PC-3 (cell line): ENCODE results near the gene HOXB1. TPM values are rescaled to one million over a fixed set of nuclear protein-coding genes. Genes with fewer than 3 reads are reported as not detected.

ENCODE experiments used
- ATAC-seq: fragments of 200-7000 bp; cut with Tn5 transposase; 2 replicates; pipeline ENCODE4 v1.9.1; 2020; ENCODE audit warnings: mild to moderate bottlenecking, moderate library complexity
- BruUV-seq: library from RNA; stranded (reverse); fragments of 400-500 nt; replicated peaks from 2 replicates; lab custom pipeline; 2021; lab: Mats Ljungman, UMichigan
- CTCF ChIA-PET: fragments of 300-600 bp; sonication (Branson Sonifier 250); formaldehyde crosslinking; loops from one replicate; lab custom pipeline; 2022; ENCODE audit warnings: antibody characterized with exemption; lab: Charles Lee
- POLR2A ChIA-PET: fragments of 300-600 bp; sonication (Branson Sonifier 250); formaldehyde crosslinking; loops from one replicate; lab custom pipeline; 2022; ENCODE audit warnings: antibody characterized with exemption; ENCODE audit not compliant: unreplicated experiment; lab: Charles Lee
- DNase-seq: peaks from one replicate; pipeline ENCODE4 v3.0.0-alpha.2; 2015
- H2AFZ ChIP-seq: fragments of 300-600 bp; sonication (generic); 2 replicates; pipeline ENCODE4 v1.6.0; 2016; ENCODE audit warnings: antibody characterized with exemption, low read length
- H3F3A ChIP-seq: fragments of 300-600 bp; sonication (generic); one replicate; pipeline ENCODE4 v1.6.0; 2017; ENCODE audit warnings: antibody characterized with exemption, low read length, control low read depth, mild to moderate bottlenecking; ENCODE audit not compliant: unreplicated experiment
- H3K27ac ChIP-seq: fragments of 300-600 bp; sonication (generic); 2 replicates; pipeline ENCODE4 v1.5.1; 2016; ENCODE audit warnings: mild to moderate bottlenecking, low read length
- H3K27me3 ChIP-seq: fragments of 300-600 bp; sonication (generic); 2 replicates; pipeline ENCODE4 v1.6.1; 2016; ENCODE audit warnings: low read length, mixed read lengths
- H3K36me3 ChIP-seq: fragments of 300-600 bp; sonication (generic); 2 replicates; pipeline ENCODE4 v1.6.1; 2016; ENCODE audit warnings: low read depth, mixed run types, low read length, mixed read lengths
- H3K4me1 ChIP-seq: fragments of 300-600 bp; sonication (generic); 2 replicates; pipeline ENCODE4 v1.5.1; 2016; ENCODE audit warnings: low read length; ENCODE audit not compliant: insufficient read depth
- H3K4me2 ChIP-seq: fragments of 300-600 bp; sonication (generic); 2 replicates; pipeline ENCODE4 v1.6.0; 2016; ENCODE audit warnings: low read length
- H3K4me3 ChIP-seq: fragments of 300-600 bp; sonication (generic); 2 replicates; pipeline ENCODE4 v1.5.1; 2016; ENCODE audit warnings: mild to moderate bottlenecking, low read length, mixed read lengths
- H3K79me2 ChIP-seq: fragments of 300-600 bp; sonication (generic); 2 replicates; pipeline ENCODE4 v1.6.1; 2017; ENCODE audit warnings: low read length, mixed read lengths
- H3K9ac ChIP-seq: fragments of 300-600 bp; sonication (generic); 2 replicates; pipeline ENCODE4 v1.6.0; 2016; ENCODE audit warnings: mild to moderate bottlenecking, low read length
- H3K9me2 ChIP-seq: fragments of 300-600 bp; sonication (generic); replicated peaks from 2 replicates; pipeline ENCODE4 v1.6.1; 2016; ENCODE audit warnings: mixed run types, low read length, mixed read lengths
- H3K9me3 ChIP-seq: fragments of 300-600 bp; sonication (generic); 2 replicates; pipeline ENCODE4 v1.6.1; 2016; ENCODE audit warnings: low read length, mixed read lengths
- H4K20me1 ChIP-seq: fragments of 300-600 bp; sonication (generic); 2 replicates; pipeline ENCODE4 v1.6.1; 2016; ENCODE audit warnings: low read length, mixed read lengths
- CTCF ChIP-seq: fragments of 300-600 bp; sonication (generic); conservative IDR thresholded peaks from 2 replicates; pipeline ENCODE4 v1.5.1; 2017; ENCODE audit warnings: antibody characterized with exemption, low read depth, mild to moderate bottlenecking, low read length
- EZH2 ChIP-seq: fragments of 300-600 bp; sonication (generic); IDR thresholded peaks from one replicate; pipeline ENCODE4 v1.6.1; 2017; ENCODE audit warnings: antibody characterized with exemption, mild to moderate bottlenecking, low read length; ENCODE audit not compliant: unreplicated experiment
- EZH2phosphoT487 ChIP-seq: fragments of 300-600 bp; sonication (generic); IDR thresholded peaks from 2 replicates; pipeline ENCODE4 v1.6.1; 2018; ENCODE audit warnings: mild to moderate bottlenecking, antibody characterized with exemption, low read length, borderline replicate concordance
- intact Hi-C: fragments of 100-400 bp; cut with micrococcal nuclease; formaldehyde crosslinking; loops from 2 replicates; pipeline ENCODE4 v1.9.0; 2023
- total RNA-seq: library from RNA; depleted of rRNA; stranded (reverse); fragments of >200 nt; gene quantifications from 2 replicates; pipeline ENCODE4 v1.2.3, GENCODE V29; 2014

Gene HOXB1
- total RNA-seq, 1 experiment from 2014 or later: not detected

GRCh38 chr17:48551596-48552465 is 21.0 kb upstream of the HOXB1 start:
- Histone ChIP-seq H3F3A (no peaks in the 10 kb centered on the region), H2AFZ (no peak overlapping the region), H3K27me3 (no peaks in the 10 kb centered on the region), H4K20me1 (no peaks in the 10 kb centered on the region), H3K9me2 (no peaks in the 10 kb centered on the region), H3K79me2 (no peaks in the 10 kb centered on the region; the same call in 1 of the 2 replicates), H3K4me3 (no peak overlapping the region), H3K4me1 (peaks cover 18% of the 10 kb centered on the region), H3K27ac (no peak overlapping the region), H3K4me2 (no peak overlapping the region), H3K9me3 (no peaks in the 10 kb centered on the region), H3K9ac (no peak overlapping the region), H3K36me3 (no peaks in the 10 kb centered on the region)
- no TSS peak for BruUV-seq
- TF ChIP-seq CTCF (no peak), EZH2 (no peak), EZH2phosphoT487 (no peak)
- DNase-seq (no peak), ATAC-seq (no peak)
- intact Hi-C loops: no loop called here
- ChIA-PET POLR2A (no interaction called here), CTCF (interaction anchor here (0.8 kb wide), 1 partner anchor 201 kb away, joined by 8 read pairs; no protein-coding TSS in a partner anchor)

- POLR2A ChIA-PET: no interaction called here
- Histone ChIP-seq H3K4me3 (no peak overlapping the region), H3K4me2 (no peak overlapping the region), H3K27ac (no peak overlapping the region), H4K20me1 (no peaks in the 10 kb centered on the region), H3K27me3 (no peaks in the 10 kb centered on the region), H3K36me3 (no peaks in the 10 kb centered on the region), H3F3A (no peaks in the 10 kb centered on the region), H2AFZ (no peak overlapping the region), H3K9ac (no peak overlapping the region), H3K79me2 (no peaks in the 10 kb centered on the region; the same call in 1 of the 2 replicates), H3K9me3 (no peaks in the 10 kb centered on the region), H3K4me1 (peaks cover 11% of the 10 kb centered on the region), H3K9me2 (no peaks in the 10 kb centered on the region)
- intact Hi-C loops: no loop called here
- ATAC-seq (no peak), DNase-seq (no peak)
- CTCF ChIA-PET: no interaction called here
- TF ChIP-seq CTCF (no peak), EZH2 (no peak), EZH2phosphoT487 (no peak)
- no TSS peak for BruUV-seq
Observed at GRCh38 chr17:48551214-48551555, 20.4 kb upstream of the HOXB1 start.
